GM19023 (cell line): ENCODE results near the gene ADGRD1.

ENCODE experiments used
- ATAC-seq: cut with Tn5 transposase; IDR thresholded peaks from one replicate; pipeline ENCODE4 v1.9.1; 2021; ENCODE audit warnings: mild to moderate bottlenecking, moderate library complexity; ENCODE audit not compliant: unreplicated experiment

Gene ADGRD1

DNA sequence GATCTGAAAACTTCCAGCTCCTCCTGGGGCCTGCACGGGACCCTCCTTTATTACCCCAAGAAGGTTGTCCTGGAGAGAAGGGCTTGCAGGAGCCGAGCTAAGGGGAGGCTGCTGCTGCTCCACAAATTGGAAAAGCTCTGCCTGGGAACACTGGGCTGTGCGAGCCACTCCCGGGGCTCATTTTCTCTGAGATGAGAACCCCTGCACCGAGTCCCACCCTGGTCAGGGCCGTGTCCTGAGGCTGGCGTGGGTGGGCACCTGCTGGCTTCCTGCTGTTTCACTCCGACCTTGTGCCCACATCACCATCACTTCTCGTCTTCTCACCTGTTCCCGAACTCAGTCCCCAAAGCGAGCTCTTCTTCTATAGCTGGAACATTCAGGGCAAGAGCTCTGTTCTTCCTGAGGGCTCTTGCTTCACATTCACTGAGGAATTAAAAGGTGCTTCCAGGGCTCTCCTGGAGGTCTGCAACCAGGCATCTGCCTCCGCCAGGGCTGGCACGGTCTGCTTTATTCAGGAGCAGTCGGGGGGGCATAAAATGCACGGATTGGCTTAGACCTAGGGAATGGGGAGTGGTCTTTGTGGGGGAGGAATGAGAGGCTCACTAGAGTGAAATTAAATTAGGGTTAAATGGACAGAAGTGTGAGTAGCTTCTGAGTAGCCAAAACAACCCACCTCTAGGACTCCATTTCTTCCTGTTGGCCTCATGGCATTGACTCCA, 98.5 kb downstream of the ADGRD1 start:
- ATAC-seq, result no peak

DNA sequence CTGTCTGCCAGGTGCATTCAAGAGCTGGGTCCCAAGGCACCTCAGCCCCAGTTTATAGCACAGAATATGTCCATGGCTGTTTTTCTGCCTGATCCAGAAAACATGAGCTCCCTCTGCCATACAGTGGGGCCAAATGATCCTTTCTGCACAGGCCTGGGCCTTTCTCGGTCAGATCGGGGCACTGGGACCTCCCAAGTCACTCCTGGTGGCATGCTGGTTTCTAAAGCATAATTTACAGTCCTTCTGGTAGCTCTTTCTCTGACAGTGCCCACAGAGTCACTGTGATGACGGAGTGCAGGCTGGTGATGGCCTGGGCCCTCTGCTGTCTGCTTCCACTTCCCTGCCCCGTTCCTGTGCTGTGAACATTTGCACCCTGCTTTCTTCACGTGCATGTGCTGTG, 99.2 kb downstream of the ADGRD1 start:
- ATAC-seq, result no peak

DNA sequence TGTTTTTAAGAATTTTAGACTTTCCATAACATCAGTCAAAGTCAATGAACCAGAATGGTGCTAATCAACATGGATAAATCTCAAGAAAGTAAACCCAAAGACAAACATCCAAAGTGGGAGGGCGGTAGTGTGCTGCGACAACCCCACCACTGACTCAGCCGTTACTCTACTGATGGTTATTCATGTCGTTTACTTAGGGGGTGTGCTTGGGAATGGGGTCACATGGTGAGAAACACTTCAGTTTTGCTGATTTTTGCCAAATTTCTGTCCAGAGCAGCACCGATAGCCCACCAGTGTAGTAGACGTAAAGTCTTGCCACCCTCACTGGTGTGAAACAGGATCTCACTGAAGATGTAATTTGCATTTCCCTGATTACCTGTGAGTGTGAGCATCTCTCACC, 99.9 kb downstream of the ADGRD1 start:
- no peak for ATAC-seq

DNA sequence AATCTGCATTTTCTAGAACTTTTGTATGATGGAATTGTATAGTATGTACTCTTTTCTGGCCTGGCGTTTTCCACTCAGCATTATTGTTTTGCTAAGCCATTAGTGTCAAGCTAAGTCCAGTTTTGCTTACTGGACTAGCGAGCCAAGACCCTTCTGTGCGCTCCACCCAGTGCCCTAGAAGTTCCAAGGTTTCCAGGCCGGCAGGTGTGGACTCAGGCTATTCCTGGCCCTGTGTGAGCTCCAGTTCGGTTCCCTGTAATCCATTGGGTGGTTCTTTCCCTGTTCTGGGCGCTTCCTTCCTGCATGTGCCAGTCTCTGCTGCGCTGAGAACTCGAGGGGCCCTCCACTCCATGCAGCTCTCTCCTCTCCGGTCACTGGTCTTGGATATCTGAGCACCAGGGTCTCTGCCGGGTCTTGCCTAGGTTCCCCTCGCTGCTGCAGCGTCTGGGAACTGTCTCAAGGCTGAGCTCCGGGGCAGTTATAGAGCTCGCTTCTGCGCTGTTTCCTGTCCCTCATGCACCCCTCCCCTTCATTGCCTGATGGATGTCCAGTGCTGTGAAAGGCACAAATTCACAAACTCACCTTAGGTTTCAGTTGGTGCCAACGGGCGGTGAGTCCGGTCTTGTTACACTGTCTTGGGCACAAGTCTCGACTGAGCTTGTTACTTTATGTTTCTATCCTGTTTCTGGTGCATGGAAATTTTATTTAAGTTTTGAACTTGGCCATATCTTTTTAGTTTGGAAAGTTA, 100.8 kb downstream of the ADGRD1 start:
- no peak for ATAC-seq

DNA sequence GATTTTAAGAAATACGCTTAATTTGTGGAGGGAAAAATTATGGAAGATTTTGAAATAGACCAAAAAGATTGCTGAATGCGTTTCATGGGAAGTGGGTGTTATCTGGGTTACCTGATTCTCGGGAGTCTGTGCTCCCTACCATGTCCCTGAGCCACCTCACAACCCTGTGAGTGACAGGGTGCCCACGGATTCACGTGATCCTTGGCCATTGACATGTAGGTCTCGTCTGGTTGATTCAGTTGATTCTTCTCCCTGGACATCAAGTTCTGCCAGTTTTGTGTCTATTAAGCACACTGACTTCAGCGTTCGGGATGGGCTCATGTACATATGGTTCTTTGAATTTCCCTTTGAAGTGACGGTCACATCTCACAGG, 101.4 kb downstream of the ADGRD1 start:
- no peak for ATAC-seq

DNA sequence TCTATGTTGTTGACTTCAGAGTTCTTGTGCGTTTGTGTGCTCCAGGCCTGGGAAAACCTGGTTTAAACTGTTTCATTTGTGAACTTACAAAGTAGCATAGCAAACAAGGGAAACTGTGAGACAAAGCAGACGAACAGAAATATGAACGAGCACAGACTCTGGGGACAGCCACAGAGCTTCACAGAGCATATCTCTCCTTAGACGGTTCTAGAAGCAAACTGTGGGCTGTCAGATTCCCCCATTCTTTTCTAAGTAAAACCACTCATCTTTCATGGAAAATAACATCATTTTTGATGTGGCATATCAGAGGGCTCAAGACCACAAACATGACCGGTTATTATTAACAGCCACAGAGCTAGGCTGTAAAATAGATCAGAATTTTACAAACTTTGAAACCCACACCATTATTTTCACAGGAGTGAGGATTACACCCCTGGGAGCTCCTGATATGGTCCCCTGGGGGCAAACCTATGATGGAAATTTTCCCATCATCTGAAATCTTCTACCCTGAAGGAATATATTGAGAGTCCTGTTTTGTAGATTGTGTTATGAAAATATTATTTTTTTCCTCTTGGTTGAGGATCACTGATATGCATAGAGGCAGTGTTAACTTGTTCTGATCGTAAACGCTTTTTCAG, 102.0 kb downstream of the ADGRD1 start:
- ATAC-seq, result no peak

DNA sequence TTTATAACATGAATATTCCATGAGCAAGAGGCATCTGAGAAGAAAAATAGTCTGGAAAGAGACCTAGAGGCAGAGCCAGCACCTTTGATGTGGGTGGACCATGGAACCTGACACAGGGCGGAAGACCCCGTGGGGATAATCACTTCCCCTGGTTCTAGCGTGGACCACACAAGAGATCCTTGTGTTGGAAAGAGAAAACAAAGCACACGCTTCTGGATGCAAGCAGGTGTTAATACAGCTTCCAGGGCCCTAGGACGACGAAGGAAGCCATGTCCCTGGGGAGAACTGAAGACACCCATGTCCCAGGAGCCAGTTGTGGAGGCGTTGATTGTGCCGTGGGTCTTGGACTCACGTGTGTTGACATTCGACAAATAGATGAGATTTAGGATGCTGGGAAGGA, 102.9 kb downstream of the ADGRD1 start:
- no peak for ATAC-seq

DNA sequence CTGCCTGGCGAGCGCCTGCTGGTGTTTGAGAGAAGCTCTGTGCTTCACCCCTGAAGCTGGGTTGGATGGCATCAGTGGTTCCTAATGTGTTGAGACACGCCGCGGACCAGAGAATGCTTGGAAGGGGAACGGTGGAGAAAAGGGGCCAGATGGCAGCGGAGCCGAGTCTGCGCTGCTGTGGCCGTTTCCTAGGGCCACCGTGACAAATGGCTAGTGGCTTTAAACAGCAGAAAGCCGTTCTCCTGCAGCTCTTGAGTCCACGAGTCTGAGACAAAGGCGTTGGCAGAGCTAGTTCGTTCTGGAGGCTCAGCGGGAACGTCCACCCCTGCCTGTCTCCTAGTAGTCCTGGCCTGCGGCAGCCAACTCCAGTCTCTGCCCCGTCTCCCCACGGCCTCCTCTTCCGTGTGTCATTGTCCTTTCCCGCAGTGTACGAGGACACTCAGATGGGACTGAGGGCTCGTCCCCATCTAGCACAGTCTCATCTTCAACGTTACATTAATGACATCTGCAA, 103.6 kb downstream of the ADGRD1 start:
- no peak for ATAC-seq

DNA sequence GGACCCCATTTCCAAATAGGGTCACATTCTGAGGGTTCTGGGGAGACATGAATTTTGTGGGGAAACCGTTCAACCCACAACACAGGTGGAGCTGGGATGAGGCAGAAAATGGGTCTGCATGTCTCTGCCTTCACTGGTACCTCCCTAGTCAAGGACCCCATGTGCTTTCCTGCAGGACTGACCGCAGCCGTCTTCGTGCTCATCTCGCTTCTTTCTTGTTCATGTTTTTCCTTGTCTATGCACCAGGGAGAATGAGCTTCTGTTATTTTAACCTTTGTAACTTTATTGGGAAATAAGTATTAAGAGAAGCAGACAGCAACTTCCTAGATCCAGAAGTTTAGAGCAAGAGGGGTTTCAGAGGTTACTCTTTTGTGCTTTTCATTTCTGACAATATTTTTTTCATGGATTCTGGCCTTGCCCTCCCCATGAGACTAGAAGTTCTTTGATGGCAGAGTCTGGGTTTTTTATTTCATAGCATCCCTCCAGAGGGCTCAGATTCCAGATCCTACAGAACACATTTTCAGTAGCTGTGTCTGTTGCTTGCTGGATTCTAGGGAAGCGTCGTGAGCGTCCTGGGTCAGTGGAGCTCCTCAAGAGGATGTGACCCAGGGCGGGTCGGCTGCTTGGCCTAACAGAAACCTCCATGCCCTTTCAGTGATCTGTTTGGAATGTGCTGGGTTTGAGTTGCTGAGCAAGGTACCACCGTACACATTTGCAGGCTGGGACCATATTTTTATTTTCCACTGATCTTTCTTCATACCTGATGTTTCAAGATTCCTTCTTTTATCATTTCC, 104.2 kb downstream of the ADGRD1 start:
- no peak for ATAC-seq

DNA sequence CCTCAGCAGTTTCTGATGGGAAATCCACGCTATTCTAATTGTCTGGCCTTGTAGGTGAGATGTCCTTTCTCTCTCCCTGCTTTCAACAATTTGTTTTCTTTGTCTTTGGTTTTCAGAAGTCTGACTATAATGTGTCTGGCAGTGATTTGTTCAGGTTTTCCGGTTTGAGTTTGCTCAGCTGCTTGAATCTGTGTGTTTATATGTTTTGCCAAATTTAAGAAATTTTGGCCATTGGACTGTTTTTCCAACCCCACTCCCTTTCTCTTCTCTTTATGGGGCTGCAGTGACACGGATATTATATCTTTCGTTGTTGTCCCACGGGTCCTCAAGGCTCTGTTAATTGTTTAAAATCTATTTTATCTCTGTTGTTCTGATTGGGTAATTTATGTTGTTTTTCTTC, 105.0 kb downstream of the ADGRD1 start:
- ATAC-seq, result no peak

DNA sequence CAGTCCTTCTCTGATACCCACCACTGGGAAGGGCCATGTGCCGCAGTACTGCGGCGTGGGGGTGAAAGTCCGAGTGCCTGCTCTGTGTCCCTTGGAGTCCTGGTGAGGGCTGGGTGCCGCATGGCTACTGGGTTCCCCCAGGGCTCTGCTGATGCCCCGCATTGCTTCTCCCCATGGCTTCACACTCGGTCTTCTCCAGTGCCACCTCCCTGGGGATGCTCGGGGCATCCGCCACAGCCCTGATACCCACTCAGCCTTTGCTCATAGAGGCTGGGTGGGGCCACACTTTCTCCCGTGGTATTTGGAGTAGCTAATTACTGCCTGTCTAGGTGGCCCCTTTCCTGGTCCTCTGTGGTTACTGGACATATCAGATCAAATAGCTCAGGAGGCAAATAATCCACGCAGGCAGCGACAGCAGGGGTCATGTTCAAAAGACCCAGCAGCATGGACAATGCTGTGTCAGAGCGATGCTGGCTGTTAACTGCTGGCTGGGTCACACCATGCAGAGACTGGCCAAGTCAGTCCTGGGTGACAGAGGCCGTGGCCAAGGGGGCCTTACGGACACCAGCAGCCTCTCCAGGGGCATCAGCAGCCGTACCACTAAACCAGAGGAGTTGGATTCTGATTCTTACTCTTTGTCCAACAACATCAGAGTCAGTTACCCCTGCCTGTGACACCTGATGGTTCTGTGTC, 106.5 kb downstream of the ADGRD1 start:
- no peak for ATAC-seq

DNA sequence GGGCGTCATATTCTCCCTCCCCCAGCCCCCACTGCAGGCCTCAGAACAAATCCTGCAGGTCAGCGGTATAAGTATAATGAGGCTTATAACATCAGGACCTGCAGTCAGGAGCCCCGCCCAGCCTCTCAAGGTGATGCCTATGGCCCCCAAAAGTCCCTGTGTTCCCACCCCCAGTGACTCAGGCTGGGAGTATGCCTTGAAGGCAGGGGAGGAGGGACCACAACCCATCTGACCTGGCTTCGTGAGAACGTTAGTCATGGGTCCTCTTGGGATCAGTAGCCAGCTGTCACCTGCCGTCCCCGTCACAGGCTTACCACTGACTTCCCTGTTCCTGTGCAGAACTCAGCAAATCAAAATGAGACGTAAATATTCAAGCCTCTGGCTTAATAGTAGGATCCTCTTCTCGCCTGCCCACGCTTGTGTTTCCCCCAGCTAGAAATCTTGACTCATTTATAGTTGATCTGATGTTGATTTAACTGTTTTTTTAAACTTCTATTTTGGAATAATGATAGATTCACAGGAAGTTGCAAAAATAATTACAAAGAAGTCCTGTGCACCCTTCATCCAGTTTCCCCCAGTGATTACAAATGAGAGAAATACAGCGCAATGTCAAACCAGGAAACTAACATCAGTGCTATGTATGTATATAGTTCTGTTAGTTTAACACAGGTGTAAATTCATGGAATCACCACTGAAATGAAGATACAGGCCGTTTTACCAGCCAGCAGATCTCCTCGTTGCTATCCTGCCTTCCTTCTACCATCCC, 107.5 kb downstream of the ADGRD1 start:
- no peak for ATAC-seq

DNA sequence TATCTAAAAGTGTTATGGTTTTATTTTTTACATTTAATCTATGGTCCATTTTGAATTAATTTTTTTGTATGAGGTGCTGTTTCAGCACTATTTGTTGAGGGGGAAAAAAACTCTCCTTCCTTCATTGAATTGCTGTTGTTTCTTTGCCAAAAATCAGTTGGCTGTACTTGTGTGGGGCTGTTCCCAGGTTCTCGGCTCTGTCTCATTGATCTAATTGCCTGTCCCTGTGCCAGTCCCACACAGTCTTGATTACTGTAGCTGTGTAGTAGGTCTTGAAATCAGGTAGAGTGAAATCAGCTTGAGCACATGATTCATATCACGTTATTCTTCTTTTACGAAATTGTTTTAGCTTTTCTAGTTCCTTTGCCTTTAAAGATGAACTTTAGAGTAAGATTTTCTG, 109.7 kb downstream of the ADGRD1 start:
- no peak for ATAC-seq

DNA sequence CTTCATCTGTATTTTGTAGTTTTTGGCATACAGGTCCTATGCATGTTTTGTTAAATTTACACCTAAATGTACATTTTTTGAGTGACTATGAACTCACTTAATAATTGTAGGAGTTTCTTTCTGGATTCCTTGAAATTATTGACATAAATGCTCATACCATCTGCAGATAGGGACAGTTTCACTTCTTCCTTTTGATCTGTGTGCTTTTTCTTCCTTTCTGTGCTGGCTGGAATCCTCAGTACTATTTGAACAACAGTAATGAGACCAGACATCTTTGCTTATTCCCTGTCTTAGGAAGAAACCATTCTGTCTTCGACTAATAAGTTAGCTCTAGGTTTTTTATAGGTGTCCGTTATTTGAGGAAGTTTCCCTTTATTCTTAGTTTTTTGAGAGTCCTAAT, 110.3 kb downstream of the ADGRD1 start:
- ATAC-seq, result no peak

DNA sequence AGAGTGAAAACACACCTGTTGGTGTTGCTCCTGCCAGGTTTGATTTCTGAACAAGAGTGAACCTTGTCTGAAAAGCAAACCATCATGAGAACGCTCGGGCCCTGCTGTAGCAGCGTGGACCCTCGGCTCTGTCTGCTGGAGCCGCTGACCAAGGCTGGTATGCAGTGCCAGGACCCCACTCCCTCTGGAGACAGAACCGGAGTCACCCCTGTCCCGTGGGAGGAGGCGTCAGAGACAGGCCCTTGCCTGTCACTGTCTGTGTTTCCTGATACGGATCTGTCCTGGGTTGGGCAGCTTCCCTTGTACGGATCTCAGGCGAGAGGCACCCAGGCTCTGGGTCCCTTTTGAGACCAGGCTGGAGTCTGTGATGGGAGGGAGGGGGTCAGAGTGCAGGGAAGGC, 111.6 kb downstream of the ADGRD1 start:
- ATAC-seq, result no peak

DNA sequence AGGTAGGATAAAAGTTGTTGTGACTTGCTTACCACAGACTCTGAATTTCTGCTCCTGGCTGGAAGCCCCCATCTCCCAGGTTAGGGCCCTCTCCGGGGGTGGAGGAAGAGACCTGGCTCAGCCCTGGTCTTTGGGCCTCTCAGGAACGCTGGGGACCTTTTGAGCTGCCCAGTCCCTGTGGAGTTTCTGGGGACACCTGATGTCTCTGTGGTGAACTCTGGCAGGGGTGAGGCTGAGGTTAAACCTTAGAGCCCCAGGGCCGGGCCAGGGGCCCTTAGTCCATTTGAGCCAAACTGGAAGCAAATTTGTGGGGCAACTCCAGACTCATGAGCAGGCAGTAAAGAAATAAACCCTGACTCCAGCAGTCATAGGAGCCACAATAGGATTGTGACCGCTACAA, 112.1 kb downstream of the ADGRD1 start:
- no peak for ATAC-seq

DNA sequence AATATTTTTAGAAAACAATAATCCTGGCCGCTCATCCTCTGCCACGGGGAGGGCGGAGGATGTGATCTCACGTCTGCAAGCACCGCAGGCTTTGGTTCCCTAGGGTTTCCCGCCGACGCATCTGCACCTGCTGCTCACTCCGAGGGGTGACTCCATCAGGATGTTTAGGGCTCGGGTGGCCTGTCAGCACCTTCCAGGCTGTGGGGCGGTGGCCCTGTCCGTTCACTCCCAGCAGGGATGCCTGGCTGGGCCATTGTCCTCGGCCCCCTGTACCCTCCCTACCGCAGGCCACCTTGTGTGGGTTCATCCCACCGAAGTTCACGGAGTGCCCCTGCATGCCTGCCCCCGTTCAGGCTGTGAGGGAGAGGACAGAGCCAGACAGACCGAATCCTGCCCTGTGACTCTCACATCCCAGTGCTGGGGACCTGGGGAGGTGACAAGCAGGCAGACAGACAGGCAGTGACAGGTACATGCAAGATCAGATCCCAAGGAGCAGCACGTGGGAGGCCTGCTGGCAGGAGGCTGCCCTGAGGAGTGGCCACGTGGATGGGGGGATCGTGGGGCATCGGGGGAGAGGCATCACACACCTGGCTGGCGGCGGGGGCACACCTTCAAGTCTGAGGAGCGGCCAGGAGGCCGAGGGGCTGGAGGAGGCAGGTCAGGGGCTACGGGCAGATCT, 112.6 kb downstream of the ADGRD1 start:
- no peak for ATAC-seq

DNA sequence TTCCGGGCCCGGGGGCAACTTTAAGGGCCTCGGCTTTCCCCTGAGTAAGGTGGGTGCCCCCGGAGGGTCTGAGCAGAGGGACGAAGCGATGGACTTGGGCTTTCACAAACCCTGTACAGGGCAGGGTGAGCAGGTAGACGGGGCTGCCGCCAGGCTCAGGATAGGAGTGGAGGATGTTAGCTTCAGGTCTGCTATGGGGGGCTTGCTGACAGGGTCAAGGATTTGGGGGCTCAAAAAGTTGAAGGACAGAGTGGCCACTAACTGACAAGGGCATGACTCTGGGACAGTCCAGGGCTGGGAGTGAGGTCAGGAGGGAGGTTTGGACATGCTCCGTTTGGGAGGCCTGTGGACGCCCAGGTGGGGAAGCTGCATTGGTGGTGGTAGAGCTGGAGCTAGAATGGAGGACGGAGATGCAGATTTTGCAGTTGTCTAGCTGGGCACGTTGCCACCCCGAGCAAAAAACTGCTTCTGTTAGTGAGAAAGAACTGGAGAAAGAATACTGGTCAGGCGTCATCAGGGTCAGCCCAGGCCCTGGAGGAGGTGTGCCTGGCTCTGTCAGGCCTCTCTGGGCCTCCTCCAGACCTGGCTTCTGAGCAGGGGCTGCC, 113.3 kb downstream of the ADGRD1 start:
- ATAC-seq, result no peak
